ENCODE results near the gene MKI67.

- TF ChIP-seq POLR2AphosphoS5 (IDR thresholded peaks at IDR 0.05; ENCODE audit: low read depth, low read length), result no peak
- TF ChIP-seq CTCF (IDR thresholded peaks at IDR 0.05), result no peak
- TF ChIP-seq REST (IDR thresholded peaks at IDR 0.05; ENCODE audit: insufficient read depth in 1 of 2, low read depth in 2 of 2, low read length in 1 of 2), result no peak
- TF ChIP-seq TCF7L2 (IDR thresholded peaks at IDR 0.05; ENCODE audit: low read depth, low read length), result no peak
Measured at GRCh38 chr10:128062331-128062880, 63.8 kb downstream of the MKI67 start.

Measured in Panc1 (cell line).